K562 (cell line): ENCODE data around the gene DYNC2I2. TPM values are rescaled to one million over a fixed set of nuclear protein-coding genes. Genes with fewer than 3 reads are reported as not detected.

Experiments
- ATF3 ChIP-seq, 2 experiments: fragments of 450-650 bp in 1 of 2; sonication (generic) in 1 of 2; formaldehyde crosslinking in 1 of 2; IDR thresholded peaks in 1 of 2; conservative IDR thresholded peaks in 1 of 2; 2 replicates each; pipeline versions ENCODE4 v1.6.1 to v1.8.1; 2016 to 2023; ENCODE audit warnings: mild to moderate bottlenecking in 2 of 2, moderate library complexity in 2 of 2, inconsistent platforms in 1 of 2, missing genetic modification reagents in 1 of 2
- EGR1 ChIP-seq: fragments of 450-650 bp; conservative IDR thresholded peaks from 2 replicates; pipeline ENCODE4 v1.6.1; 2017; ENCODE audit warnings: mild to moderate bottlenecking
- HNRNPL ChIP-seq: fragments of 200-400 bp; formaldehyde crosslinking; IDR thresholded peaks from 2 replicates; pipeline ENCODE4 v1.6.1; 2017; ENCODE audit warnings: low read depth, mild to moderate bottlenecking, low read length
- KDM4B ChIP-seq, 2 experiments: fragments of 450-650 bp in 1 of 2; sonication (generic) in 1 of 2; IDR thresholded peaks; 2 replicates each; pipeline ENCODE4 v1.6.1; 2016 to 2017; ENCODE audit warnings: borderline replicate concordance in 2 of 2, antibody characterized with exemption in 1 of 2, low read depth in 1 of 2, mild to moderate bottlenecking in 1 of 2
- MTA2 ChIP-seq: fragments of 450-650 bp; IDR thresholded peaks from 2 replicates; pipeline ENCODE4 v1.6.1; 2016; ENCODE audit warnings: low read depth
- MTA3 ChIP-seq: fragments of 450-650 bp; formaldehyde crosslinking; IDR thresholded peaks from 2 replicates; pipeline ENCODE4 v1.6.1; 2017; ENCODE audit warnings: mild to moderate bottlenecking, borderline replicate concordance
- MXD1 ChIP-seq: fragments of 250-450 bp; sonication (Bioruptor Pico); IDR thresholded peaks from 2 replicates; pipeline ENCODE4 v1.8.0; 2021; ENCODE audit warnings: borderline replicate concordance, mild to moderate bottlenecking, moderate library complexity; ENCODE audit not compliant: poor library complexity, severe bottlenecking
- MXI1 ChIP-seq: IDR thresholded peaks from 2 replicates; pipeline ENCODE4 v1.6.1; 2011; ENCODE audit warnings: low read depth, mild to moderate bottlenecking, improper control_type of control experiment, low read length
- NFIC ChIP-seq: fragments of 450-650 bp; IDR thresholded peaks from 2 replicates; pipeline ENCODE4 v1.6.1; 2017; ENCODE audit warnings: mild to moderate bottlenecking, inconsistent platforms
- PHTF2 ChIP-seq: fragments of 250-450 bp; sonication (Bioruptor Pico); IDR thresholded peaks from 2 replicates; pipeline ENCODE4 v1.5.0; 2021; ENCODE audit warnings: mild to moderate bottlenecking
- POLR2A ChIP-seq: fragments of 450-650 bp; conservative IDR thresholded peaks from 2 replicates; pipeline ENCODE4 v1.6.1; 2016
- RCOR1 ChIP-seq, 2 experiments: IDR thresholded peaks; 2 replicates each; pipeline ENCODE4 v1.6.1; 2012; ENCODE audit warnings: low read depth in 2 of 2, low read length in 2 of 2, borderline replicate concordance in 1 of 2, improper control_type of control experiment in 1 of 2
- SIN3A ChIP-seq, 2 experiments: fragments of 150-350 bp in 1 of 2; IDR thresholded peaks; 2 replicates each; pipeline ENCODE4 v1.6.1; 2011 to 2016; ENCODE audit warnings: borderline replicate concordance in 2 of 2, low read depth in 2 of 2, low read length in 2 of 2, mild to moderate bottlenecking in 2 of 2, moderate library complexity in 2 of 2; ENCODE audit not compliant: control insufficient read depth in 1 of 2
- SMARCA4 ChIP-seq: fragments of 450-650 bp; IDR thresholded peaks from 2 replicates; pipeline ENCODE4 v1.6.1; 2016
- THAP12 ChIP-seq: fragments of 250-450 bp; sonication (Bioruptor Pico); IDR thresholded peaks from 2 replicates; pipeline ENCODE4 v1.9.0; 2021; ENCODE audit warnings: mild to moderate bottlenecking, inconsistent platforms
- XRCC5 ChIP-seq: fragments of 200-400 bp; formaldehyde crosslinking; IDR thresholded peaks from 2 replicates; pipeline ENCODE4 v1.6.1; 2017; ENCODE audit warnings: low read depth, mild to moderate bottlenecking, low read length
- ZBTB49 ChIP-seq: sonication (generic); formaldehyde crosslinking; IDR thresholded peaks from 2 replicates; pipeline ENCODE4 v1.8.0; 2022; ENCODE audit warnings: missing genetic modification reagents, mild to moderate bottlenecking, borderline replicate concordance
- ZNF324 ChIP-seq: fragments of 250-450 bp; sonication (Bioruptor Pico); IDR thresholded peaks from 2 replicates; pipeline ENCODE4 v1.4.0; 2020; ENCODE audit warnings: mild to moderate bottlenecking
- ZNF639 ChIP-seq, 2 experiments: fragments of 200-800 bp in 1 of 2; sonication (Bioruptor generic) in 1 of 2; sonication (generic) in 1 of 2; formaldehyde crosslinking in 1 of 2; IDR thresholded peaks in 1 of 2; conservative IDR thresholded peaks in 1 of 2; 2 replicates each; pipeline versions ENCODE4 v1.5.0 to v1.6.1; 2016 to 2020; ENCODE audit warnings: missing compliant biosample characterization in 1 of 2, missing genetic modification characterization in 1 of 2, missing genetic modification reagents in 1 of 2
- polyA plus RNA-seq, 8 experiments: library from polyadenylated mRNA; depleted of rRNA in 4 of 8; stranded (reverse) in 5 of 8; unstranded in 3 of 8; fragments of >200 nt; fragmentation: Nextera tagmentation in 2 of 8; fragmentation: Illumina TruSeq in 1 of 8; extraction: Ambion mirVana in 2 of 8; extraction: Trizol in 1 of 8; gene quantifications; 2 replicates each; pipeline versions ENCODE4 v1.2.1 to v1.2.3, GENCODE V29; 2011 to 2014; ENCODE audit warnings: inconsistent platforms in 1 of 8, missing spikeins in 1 of 8
- total RNA-seq, 7 experiments: library from RNA; depleted of rRNA in 6 of 7; stranded (reverse); fragments of >200 nt in 6 of 7; fragmentation: Illumina TruSeq in 2 of 7; extraction: Trizol in 2 of 7; gene quantifications; 2 replicates each; pipeline versions ENCODE4 v1.2.1 to v1.2.3, GENCODE V29; 2011 to 2021; ENCODE audit warnings: low replicate concordance in 1 of 7

DYNC2I2 gene
- total and polyA plus RNA-seq, 9 of the 15 experiments (the other 6 are each of a cell fraction or from before 2014, with no cell fraction given): 1.5 to 249 (median 70.0) TPM

- TF ChIP-seq XRCC5 (0 out of 2 replicates have a peak, but pooled peaks have one; percentile 48), MXI1 (0 out of 2 replicates have a peak, but pooled peaks have one; percentile 8), ZBTB49 (no peak), ATF3 (IDR thresholded peaks at IDR 0.05) (no peak), ATF3 (CRISPR knock-in tag; conservative IDR thresholded peaks at IDR 0.05) (peak; percentile 62; the same call in 1 of the 2 replicates), KDM4B (IDR thresholded peaks at IDR 0.05; ENCODE audit: borderline replicate concordance in 2 of 2, low read depth in 1 of 2) (no peak), THAP12 (CRISPR knock-in tag) (peak; percentile 57; the same call in 1 of the 2 replicates), POLR2A (peak; percentile 75), MTA2 (no peak), RCOR1 (IDR thresholded peaks at IDR 0.05; ENCODE audit: borderline replicate concordance in 1 of 2, low read depth in 2 of 2, low read length in 2 of 2) (0 out of 4 replicates have a peak, but pooled peaks of 1 of the 2 experiments have one; percentile 4), SIN3A (IDR thresholded peaks at IDR 0.05; ENCODE audit: borderline replicate concordance in 2 of 2, control insufficient read depth in 1 of 2, low read depth in 2 of 2, low read length in 2 of 2) (peak in 1 of 2 experiments; percentile 47; a peak in 1 of 4 replicates), MXD1 (CRISPR knock-in tag) (no peak), MTA3 (peak; percentile 86), NFIC (peak; percentile 35), ZNF639 (CRISPR knock-in tag; conservative IDR thresholded peaks at IDR 0.05 in 1 of 2, IDR thresholded peaks at IDR 0.05 in 1 of 2) (0 out of 4 replicates have a peak, but pooled peaks of 1 of the 2 experiments have one; percentile 25), SMARCA4 (peak; percentile 59; the same call in 1 of the 2 replicates), EGR1 (peak; percentile 28; the same call in 1 of the 2 replicates), HNRNPL (peak; percentile 84), ZNF324 (CRISPR knock-in tag) (no peak), PHTF2 (CRISPR knock-in tag) (no peak)
These were observed 45.9 kb upstream of the DYNC2I2 start, which contains the start of gene PKN3 (continued) for GRCh38 chr9:128702445-128702948.
